SU-DHL-6 (cell line): ENCODE data around the gene SPATA16.
"Not testable (repeated sequence)": the region's sequence is repeated elsewhere in the genome, so short reads cannot be mapped to it uniquely, and the experiment has no call there.

Experiments used
- H2AFZ ChIP-seq: fragments of 200-600 bp; sonication (generic); 2 replicates; pipeline ENCODE4 v1.6.1; 2014; ENCODE audit warnings: low read depth, mild to moderate bottlenecking, moderate library complexity, mixed read lengths, antibody characterized with exemption, low read length; ENCODE audit not compliant: severe bottlenecking
- H3F3A ChIP-seq: fragments of 200-600 bp; shearing (Covaris generic); 2 replicates; pipeline ENCODE4 v1.6.0; 2016; ENCODE audit warnings: antibody characterized with exemption, mild to moderate bottlenecking; ENCODE audit not compliant: insufficient read depth
- H3K27ac ChIP-seq: fragments of 200-600 bp; sonication (generic); 2 replicates; pipeline ENCODE4 v1.5.1; 2016; ENCODE audit warnings: low read depth, mild to moderate bottlenecking, low read length, moderate library complexity, mixed read lengths
- H3K27me3 ChIP-seq: fragments of 200-600 bp; sonication (generic), shearing (Covaris generic); 2 replicates; pipeline ENCODE4 v1.6.0; 2014; ENCODE audit warnings: mild to moderate bottlenecking, low read length
- H3K36me3 ChIP-seq: fragments of 200-600 bp; sonication (generic); 2 replicates; pipeline ENCODE4 v1.6.1; 2014; ENCODE audit warnings: mild to moderate bottlenecking, low read length, mixed read lengths
- H3K4me2 ChIP-seq: fragments of 300-600, 200-600 bp; shearing (Covaris generic), sonication (generic); 2 replicates; pipeline ENCODE4 v1.6.0; 2014; ENCODE audit warnings: low read length, low read depth, mild to moderate bottlenecking; ENCODE audit not compliant: poor library complexity, severe bottlenecking
- H3K4me3 ChIP-seq: fragments of 200-600 bp; sonication (generic); 2 replicates; pipeline ENCODE4 v1.5.1; 2014; ENCODE audit warnings: antibody characterized with exemption, low read length, mild to moderate bottlenecking, mixed read lengths; ENCODE audit not compliant: insufficient read depth, poor library complexity, severe bottlenecking
- H3K79me2 ChIP-seq: fragments of 200-600 bp; sonication (generic); 2 replicates; pipeline ENCODE4 v1.6.1; 2014; ENCODE audit warnings: mild to moderate bottlenecking, low read length, moderate library complexity; ENCODE audit not compliant: insufficient read depth
- H3K9ac ChIP-seq: fragments of 200-600 bp; sonication (generic); 2 replicates; pipeline ENCODE4 v1.7.0; 2014; ENCODE audit warnings: mild to moderate bottlenecking, low read length
- H3K9me2 ChIP-seq: fragments of 200-600 bp; sonication (generic); replicated peaks from 2 replicates; pipeline ENCODE4 v1.6.1; 2014; ENCODE audit warnings: low read length; ENCODE audit not compliant: insufficient read depth
- H3K9me3 ChIP-seq: fragments of 200-600 bp; sonication (generic); 2 replicates; pipeline ENCODE4 v1.6.1; 2014; ENCODE audit warnings: low read length, mixed read lengths; ENCODE audit not compliant: insufficient read depth
- H4K20me1 ChIP-seq: fragments of 200-600 bp; sonication (generic); 2 replicates; pipeline ENCODE4 v1.6.1; 2014; ENCODE audit warnings: low read depth, mild to moderate bottlenecking, antibody characterized with exemption, low read length, moderate library complexity, mixed read lengths
- CTCF ChIP-seq: fragments of 200-600 bp; sonication (generic); IDR thresholded peaks from one replicate; pipeline ENCODE4 v1.5.1; 2017; ENCODE audit warnings: antibody characterized with exemption, mild to moderate bottlenecking, low read length, moderate library complexity; ENCODE audit not compliant: insufficient read depth, poor library complexity, severe bottlenecking
- EZH2phosphoT487 ChIP-seq: fragments of 200-600 bp; sonication (generic), shearing (Covaris generic); conservative IDR thresholded peaks from 2 replicates; pipeline ENCODE4 v1.6.1; 2018; ENCODE audit warnings: mild to moderate bottlenecking, antibody characterized with exemption, low read length, moderate library complexity, mixed read lengths

Gene SPATA16

GRCh38 chr3:172882563-172882962 is 258.5 kb downstream of the SPATA16 start:
- no peak overlapping the region for H2AFZ ChIP-seq
- no peaks in the 10 kb centered on the region for H4K20me1 ChIP-seq
- no peaks in the 10 kb centered on the region for H3K9me3 ChIP-seq
- no peak for TF ChIP-seq EZH2phosphoT487
- no peak for TF ChIP-seq CTCF
- no peak overlapping the region for H3K27ac ChIP-seq
- H3K79me2 ChIP-seq, result no peaks in the 10 kb centered on the region
- no peaks in the 10 kb centered on the region for H3K27me3 ChIP-seq
- no peak overlapping the region for H3K4me2 ChIP-seq
- H3K4me3 ChIP-seq, result no peak overlapping the region
- H3F3A ChIP-seq, result no peaks in the 10 kb centered on the region
- no peaks in the 10 kb centered on the region for H3K9me2 ChIP-seq
- H3K36me3 ChIP-seq, result no peaks in the 10 kb centered on the region
- H3K9ac ChIP-seq, result no peak overlapping the region

- not testable (repeated sequence) for H3K27me3 ChIP-seq, H3K27ac ChIP-seq, H3K9me2 ChIP-seq, H3K4me3 ChIP-seq, H3K9ac ChIP-seq, H3K79me2 ChIP-seq, H2AFZ ChIP-seq, H4K20me1 ChIP-seq, H3K4me2 ChIP-seq, H3K36me3 ChIP-seq, H3F3A ChIP-seq, H3K9me3 ChIP-seq
Measured at GRCh38 chr3:172879381-172879780, 261.7 kb downstream of the SPATA16 start.

- Histone ChIP-seq H3F3A (no peaks in the 10 kb centered on the region), H3K9ac (no peak overlapping the region), H3K9me3 (no peaks in the 10 kb centered on the region), H3K79me2 (no peaks in the 10 kb centered on the region), H3K4me2 (no peak overlapping the region), H3K27me3 (no peaks in the 10 kb centered on the region), H3K4me3 (no peak overlapping the region), H3K27ac (no peak overlapping the region), H3K9me2 (0 out of 2 replicates have a peak, but pooled peaks cover 3% of the 10 kb centered on the region), H2AFZ (no peak overlapping the region), H3K36me3 (no peaks in the 10 kb centered on the region), H4K20me1 (no peaks in the 10 kb centered on the region)
- TF ChIP-seq CTCF, result no peak
- no peak for TF ChIP-seq EZH2phosphoT487
Measured at GRCh38 chr3:172877011-172877410, 264.0 kb downstream of the SPATA16 start.

- H3K27me3 ChIP-seq, result no peaks in the 10 kb centered on the region
- no peaks in the 10 kb centered on the region for H3K9me3 ChIP-seq
- TF ChIP-seq CTCF (no peak), EZH2phosphoT487 (no peak)
- H3K79me2 ChIP-seq, result no peaks in the 10 kb centered on the region
- no peaks in the 10 kb centered on the region for H4K20me1 ChIP-seq
- no peaks in the 10 kb centered on the region for H3K36me3 ChIP-seq
- H3K9me2 ChIP-seq, result 0 out of 2 replicates have a peak, but pooled peaks cover 3% of the 10 kb centered on the region
- no peak overlapping the region for H3K27ac ChIP-seq
- H3K4me2 ChIP-seq, result no peak overlapping the region
- no peaks in the 10 kb centered on the region for H3F3A ChIP-seq
- no peak overlapping the region for H3K4me3 ChIP-seq
- no peak overlapping the region for H2AFZ ChIP-seq
- H3K9ac ChIP-seq, result no peak overlapping the region
Measured at GRCh38 chr3:172876297-172876696, 264.7 kb downstream of the SPATA16 start.
